T-helper 22 cell (primary cell): Measurements from ENCODE around the gene AFMID.

Experiments used
- DNase-seq: peaks from one replicate; pipeline ENCODE4 v3.0.0-alpha.2; 2020; ENCODE audit warnings: low read depth

AFMID gene

GRCh38 chr17:78255029-78255656 lies 68.0 kb downstream of the AFMID start:
- no peak for DNase-seq

DNA sequence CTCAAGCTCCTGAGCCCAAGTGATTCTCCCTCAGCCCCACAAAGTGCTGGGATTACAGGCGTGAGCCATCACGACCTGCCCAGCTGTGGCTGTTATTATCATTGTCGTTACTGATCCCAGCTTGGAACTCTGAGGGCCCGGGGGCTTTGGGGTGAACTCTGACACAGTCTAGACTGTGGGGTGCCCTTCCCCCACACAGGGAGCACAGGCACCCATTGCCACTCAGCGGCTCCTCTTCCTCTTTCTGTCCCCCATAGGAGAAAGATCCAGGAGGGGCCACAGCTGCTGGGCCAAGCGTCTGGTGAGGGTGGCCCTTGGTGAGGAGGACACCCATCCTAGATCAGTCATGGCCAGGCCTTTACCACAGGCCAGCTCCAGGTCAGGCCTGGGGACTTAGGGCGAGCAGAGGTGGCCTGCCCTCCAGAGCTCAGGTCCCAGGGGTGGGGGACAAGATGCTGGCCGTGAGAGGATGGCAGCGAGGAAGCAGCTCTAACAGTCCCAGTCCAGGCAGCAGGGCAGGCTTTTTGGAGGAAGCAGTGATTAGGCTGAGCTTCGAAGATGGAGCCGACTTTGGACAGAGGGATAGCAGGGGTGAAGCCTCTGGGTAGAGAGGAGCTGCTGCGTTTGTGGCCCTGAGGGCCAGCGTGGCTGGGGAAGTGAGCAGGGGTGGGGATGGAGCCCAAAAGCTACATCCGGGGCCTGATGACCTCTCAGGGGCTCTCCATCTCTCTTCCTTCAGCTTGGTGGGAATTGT lies 69.0 kb downstream of the AFMID start:
- DNase-seq: no peak

- DNase-seq: no peak
Measured at GRCh38 chr17:78256707-78257591, 69.8 kb downstream of the AFMID start.
